OCI-LY3 (cell line): ENCODE measurements around the gene ACLY.

Source experiments
- H2AFZ ChIP-seq: fragments of 200-600, 300-600 bp; shearing (Covaris generic); 2 replicates; pipeline ENCODE4 v1.6.0; 2014; ENCODE audit warnings: antibody characterized with exemption, low read depth, low read length
- H3K27ac ChIP-seq: fragments of 200-600, 300-600 bp; sonication (generic); 2 replicates; pipeline ENCODE4 v1.5.1; 2014; ENCODE audit warnings: mild to moderate bottlenecking, low read length, moderate library complexity, mixed read lengths
- H3K27me3 ChIP-seq: fragments of 200-600, 300-600 bp; sonication (generic); 2 replicates; pipeline ENCODE4 v1.6.1; 2014; ENCODE audit warnings: low read depth, low read length, mixed read lengths
- H3K36me3 ChIP-seq: fragments of 200-600, 300-600 bp; sonication (generic); replicated peaks from 2 replicates; pipeline ENCODE3; 2014; ENCODE audit warnings: low read depth, low read length, mixed read lengths
- H3K4me1 ChIP-seq: fragments of 300-600, 200-600 bp; sonication (generic); 2 replicates; pipeline ENCODE4 v1.6.1; 2014; ENCODE audit warnings: low read length, mixed read lengths
- H3K4me2 ChIP-seq: fragments of 200-600, 300-600 bp; sonication (generic); 2 replicates; pipeline ENCODE4 v1.6.1; 2014; ENCODE audit warnings: low read length, mixed read lengths
- H3K4me3 ChIP-seq: fragments of 300-600, 200-600 bp; sonication (generic); 2 replicates; pipeline ENCODE4 v1.5.1; 2014; ENCODE audit warnings: antibody characterized with exemption, mild to moderate bottlenecking, low read length, moderate library complexity
- H3K79me2 ChIP-seq: fragments of 300-600, 200-600 bp; shearing (Covaris generic); 2 replicates; pipeline ENCODE4 v1.6.1; 2014; ENCODE audit warnings: mild to moderate bottlenecking, low read length, mixed read lengths
- H3K9ac ChIP-seq: fragments of 300-600, 200-600 bp; shearing (Covaris generic); 2 replicates; pipeline ENCODE4 v1.6.0; 2014; ENCODE audit warnings: mild to moderate bottlenecking, low read length, moderate library complexity
- H3K9me3 ChIP-seq: fragments of 200-600, 300-600 bp; shearing (Covaris generic); 2 replicates; pipeline ENCODE4 v1.6.1; 2014; ENCODE audit warnings: low read length, mixed read lengths; ENCODE audit not compliant: insufficient read depth
- H4K20me1 ChIP-seq: fragments of 200-600, 300-600 bp; sonication (generic); 2 replicates; pipeline ENCODE4 v1.6.1; 2016; ENCODE audit warnings: low read length, mixed read lengths; ENCODE audit not compliant: insufficient read depth
- CTCF ChIP-seq: fragments of 200-600, 300-600 bp; sonication (generic); IDR thresholded peaks from 2 replicates; pipeline ENCODE4 v1.5.1; 2014; ENCODE audit warnings: antibody characterized with exemption, low read length, low read depth
- EZH2phosphoT487 ChIP-seq: fragments of 200-600 bp; shearing (Covaris generic); IDR thresholded peaks from 2 replicates; pipeline ENCODE4 v1.6.1; 2018; ENCODE audit warnings: antibody characterized with exemption, mixed run types, low read depth

ACLY gene

DNA sequence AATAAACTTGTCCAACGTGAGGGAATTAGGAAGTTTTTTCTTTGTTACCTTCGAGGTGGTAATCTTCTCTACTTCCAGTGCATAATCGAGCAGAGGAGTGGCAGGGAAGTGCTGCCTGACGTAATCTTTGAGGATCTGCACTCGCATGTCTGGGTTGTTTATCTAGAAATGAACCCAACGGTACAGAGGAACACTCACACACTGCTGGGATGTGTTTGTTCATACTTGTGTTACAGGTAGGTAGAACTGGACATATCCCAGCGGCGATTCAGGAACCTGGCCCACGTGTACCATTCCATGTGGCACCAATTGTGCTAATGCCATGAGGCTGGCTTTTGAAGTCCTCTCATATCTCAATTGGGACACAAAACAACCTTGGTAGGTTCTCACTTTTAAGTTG lies 49.3 kb downstream of the ACLY start:
- peaks cover 8% of the 10 kb centered on the region for H3K79me2 ChIP-seq
- H3K27me3 ChIP-seq: no peaks in the 10 kb centered on the region
- TF ChIP-seq EZH2phosphoT487 (no peak), CTCF (no peak)
- H3K9ac ChIP-seq: no peak overlapping the region
- H2AFZ ChIP-seq: no peak overlapping the region
- H3K36me3 ChIP-seq: peaks cover 55% of the 10 kb centered on the region
- H3K4me3 ChIP-seq: no peak overlapping the region
- H3K9me3 ChIP-seq: no peaks in the 10 kb centered on the region
- no peak overlapping the region for H3K4me2 ChIP-seq
- H3K4me1 ChIP-seq: no peaks in the 10 kb centered on the region
- no peak overlapping the region for H3K27ac ChIP-seq
- H4K20me1 ChIP-seq: no peaks in the 10 kb centered on the region

- TF ChIP-seq EZH2phosphoT487: no peak
- TF ChIP-seq CTCF: no peak
- Histone ChIP-seq H3K27ac (no peak overlapping the region), H3K4me2 (no peak overlapping the region), H3K36me3 (peaks cover 49% of the 10 kb centered on the region), H2AFZ (no peak overlapping the region), H3K79me2 (peaks cover 16% of the 10 kb centered on the region), H3K9ac (no peak overlapping the region), H3K9me3 (no peaks in the 10 kb centered on the region), H3K27me3 (no peaks in the 10 kb centered on the region), H3K4me1 (peaks cover 7% of the 10 kb centered on the region), H3K4me3 (no peak overlapping the region), H4K20me1 (peaks cover 5% of the 10 kb centered on the region)
Observed at GRCh38 chr17:41868568-41868967, 50.2 kb downstream of the ACLY start.

DNA sequence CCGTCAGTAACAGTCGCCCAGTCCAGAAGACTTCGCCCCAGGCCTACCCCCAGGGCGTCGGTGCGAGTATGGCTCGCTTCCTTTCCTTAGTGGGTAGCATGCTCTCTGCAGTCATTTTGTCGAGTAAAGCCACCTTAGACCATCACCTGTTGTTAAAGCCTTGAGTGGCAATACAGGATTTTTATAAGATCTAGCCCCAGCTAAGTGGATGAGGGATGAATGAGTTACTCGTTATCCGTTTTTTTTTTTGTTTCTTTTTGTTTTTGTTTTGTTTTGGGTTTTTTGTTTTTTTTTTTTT lies 53.2 kb downstream of the ACLY start:
- TF ChIP-seq CTCF: no peak
- TF ChIP-seq EZH2phosphoT487: no peak
- H4K20me1 ChIP-seq: peaks cover 29% of the 10 kb centered on the region
- H3K9ac ChIP-seq: peak overlapping the region; percentile 26; the same call in 1 of the 2 replicates
- H2AFZ ChIP-seq: no peak overlapping the region
- peak overlapping the region; percentile 95 for H3K4me3 ChIP-seq
- peaks cover 29% of the 10 kb centered on the region for H3K36me3 ChIP-seq
- no peaks in the 10 kb centered on the region for H3K27me3 ChIP-seq
- H3K9me3 ChIP-seq: no peaks in the 10 kb centered on the region
- peak overlapping the region; percentile 76 for H3K4me2 ChIP-seq
- peak overlapping the region; percentile 23; the same call in 1 of the 2 replicates for H3K27ac ChIP-seq
- peaks cover 11% of the 10 kb centered on the region for H3K4me1 ChIP-seq
- peaks cover 43% of the 10 kb centered on the region for H3K79me2 ChIP-seq

DNA sequence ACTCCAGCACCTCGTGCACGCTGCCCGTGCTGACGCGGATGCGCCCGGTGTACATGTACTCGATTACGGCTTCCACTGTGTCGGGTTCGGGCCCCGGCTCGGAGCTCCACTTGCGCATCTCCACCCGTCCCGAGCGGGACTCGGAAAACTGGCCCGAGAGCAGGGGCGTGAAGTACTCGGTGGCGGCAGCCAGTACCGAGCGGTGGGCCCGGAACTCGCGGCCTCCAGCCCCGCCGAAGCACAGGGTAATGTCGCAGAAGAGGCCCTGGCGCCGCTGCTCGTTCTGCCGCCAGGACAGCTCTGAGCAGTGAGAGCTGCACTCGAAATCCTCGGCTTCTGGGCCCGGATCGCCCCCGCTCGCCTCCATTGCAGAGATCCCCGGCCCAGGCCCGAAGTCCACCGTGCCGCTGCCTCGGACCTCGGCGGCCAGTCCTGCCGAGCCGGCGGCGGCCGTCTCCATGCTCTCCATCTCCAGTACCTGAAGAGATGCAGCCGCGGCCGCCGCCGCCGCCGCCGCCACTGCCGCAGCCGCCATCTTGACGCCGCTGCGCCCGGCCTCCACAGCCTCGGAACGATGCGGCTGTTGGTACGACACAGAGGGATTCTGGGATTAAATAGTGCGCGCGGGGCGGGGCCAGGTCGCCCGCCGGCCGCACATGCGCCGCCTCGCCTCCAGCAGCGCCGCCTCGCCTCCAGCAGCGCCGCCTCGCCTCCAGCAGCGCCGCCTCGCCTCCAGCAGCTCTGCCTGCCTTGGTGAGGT lies 53.7 kb downstream of the ACLY start, which contains the start of gene KLHL11:
KLHL11 (minus strand) TSS at position 588 of the 760 bp plus-strand sequence; CDS start at position 535, 53 bp downstream.
- Histone ChIP-seq H3K4me3 (peak within 1 kb of the TSS; percentile 95), H3K9me3 (no peaks in the 10 kb centered on the region), H3K79me2 (peaks cover 49% of the 10 kb centered on the region), H3K27me3 (no peaks in the 10 kb centered on the region), H3K4me1 (peaks cover 11% of the 10 kb centered on the region), H3K36me3 (peaks cover 24% of the 10 kb centered on the region), H3K27ac (peak within 1 kb of the TSS; percentile 57), H3K4me2 (peak within 1 kb of the TSS; percentile 98), H2AFZ (peak within 1 kb of the TSS; percentile 64), H3K9ac (peak within 1 kb of the TSS; percentile 88), H4K20me1 (peaks cover 34% of the 10 kb centered on the region)
- TF ChIP-seq EZH2phosphoT487 (no peak), CTCF (no peak)
